Measurements from ENCODE around the gene SATB1. TPM values are rescaled to one million over a fixed set of nuclear protein-coding genes. Genes with fewer than 3 reads are reported as not detected.

SATB1 gene
- total RNA-seq, 1 experiment from 2014 or later: 2.7 TPM

DNA sequence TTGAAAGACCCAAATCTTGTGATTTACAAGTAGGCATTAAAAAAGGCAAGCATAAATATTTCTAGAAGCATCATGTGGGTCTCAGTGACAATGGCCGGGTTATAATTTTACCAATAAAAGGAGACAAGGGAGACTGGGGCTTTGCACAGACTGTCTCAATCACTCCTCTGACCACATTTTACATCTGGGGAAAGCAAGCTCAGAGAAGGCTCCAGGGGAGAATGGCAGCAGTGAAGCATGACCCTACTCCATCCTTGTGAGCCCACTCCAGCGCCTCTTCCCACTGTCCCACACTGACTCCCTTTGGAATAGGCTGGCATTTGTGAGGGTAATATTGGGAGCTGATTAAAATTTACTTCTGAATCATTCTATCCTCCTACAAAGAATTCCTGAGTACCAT, 61.8 kb downstream of the SATB1 start:
- H3K36me3 ChIP-seq (ENCODE audit: control insufficient read depth in 1 of 2, insufficient read depth in 2 of 2, low read length in 2 of 2): no peaks in the 10 kb centered on the region
- TF ChIP-seq MAX (IDR thresholded peaks at IDR 0.05) (no peak), ZNF274 (IDR thresholded peaks at IDR 0.05; ENCODE audit: low read depth, low read length) (no peak), JUND (IDR thresholded peaks at IDR 0.05) (no peak), TCF7L2 (IDR thresholded peaks at IDR 0.05; ENCODE audit: borderline replicate concordance, extremely low read depth, insufficient read depth, insufficient read length) (no peak), SIN3A (IDR thresholded peaks at IDR 0.05; ENCODE audit: low read depth) (no peak), FOSL1 (IDR thresholded peaks at IDR 0.05; ENCODE audit: low read depth) (no peak), SP1 (IDR thresholded peaks at IDR 0.05; ENCODE audit: low read depth) (no peak)
- TF ChIP-seq, protein P1, sequence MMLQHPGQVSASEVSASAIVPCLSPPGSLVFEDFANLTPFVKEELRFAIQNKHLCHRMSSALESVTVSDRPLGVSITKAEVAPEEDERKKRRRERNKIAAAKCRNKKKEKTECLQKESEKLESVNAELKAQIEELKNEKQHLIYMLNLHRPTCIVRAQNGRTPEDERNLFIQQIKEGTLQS (IDR thresholded peaks at IDR 0.05): no peak
- no peaks in the 10 kb centered on the region for H3K4me1 ChIP-seq (ENCODE audit: control insufficient read depth in 1 of 2, insufficient read depth in 2 of 2, low read length in 2 of 2)
- RAD21 ChIA-PET (ENCODE audit: low non-redundant PET in 1 of 2, low total read pairs in 2 of 2, uncharacterized antibody in 2 of 2, unreplicated experiment in 2 of 2): no interaction called here
- intact Hi-C loops (cut with micrococcal nuclease): no loop called here
- no peak overlapping the region for H2AFZ ChIP-seq (ENCODE audit: low read depth, low read length, poor library complexity, severe bottlenecking)
- H3K4me3 ChIP-seq (replicated peaks in 1 of 2; ENCODE audit: low read depth in 1 of 2, low read length in 2 of 2): no peak overlapping the region
- ATAC-seq: no peak
- H3K9me3 ChIP-seq (ENCODE audit: control insufficient read depth in 1 of 2, insufficient read depth in 1 of 2, low read depth in 1 of 2, low read length in 2 of 2): no peaks in the 10 kb centered on the region
- H3K4me2 ChIP-seq (ENCODE audit: low read length): no peak overlapping the region
- no peak for DNase-seq (ENCODE audit: low read depth, low spot score)
- BruUV-seq (replicated peaks): no TSS peak
- H3K9ac ChIP-seq (ENCODE audit: low read length): no peak overlapping the region
- H4K20me1 ChIP-seq (ENCODE audit: insufficient read depth): no peaks in the 10 kb centered on the region
- H3K27ac ChIP-seq (ENCODE audit: low read depth, low read length): no peak overlapping the region
- POLR2A ChIA-PET: no interaction called here
- no peaks in the 10 kb centered on the region for H3K9me2 ChIP-seq (ENCODE audit: insufficient read depth)
- CTCF ChIA-PET: interaction anchor here (0.9 kb wide), 1 partner anchor 469 kb away, joined by 3 read pairs; no protein-coding TSS in a partner anchor
- H3K27me3 ChIP-seq (ENCODE audit: insufficient read depth, low read length): peaks cover 10% of the 10 kb centered on the region; the same call in 1 of the 2 replicates
- no peaks in the 10 kb centered on the region for H3K79me2 ChIP-seq (ENCODE audit: insufficient read depth, low read length)

DNA sequence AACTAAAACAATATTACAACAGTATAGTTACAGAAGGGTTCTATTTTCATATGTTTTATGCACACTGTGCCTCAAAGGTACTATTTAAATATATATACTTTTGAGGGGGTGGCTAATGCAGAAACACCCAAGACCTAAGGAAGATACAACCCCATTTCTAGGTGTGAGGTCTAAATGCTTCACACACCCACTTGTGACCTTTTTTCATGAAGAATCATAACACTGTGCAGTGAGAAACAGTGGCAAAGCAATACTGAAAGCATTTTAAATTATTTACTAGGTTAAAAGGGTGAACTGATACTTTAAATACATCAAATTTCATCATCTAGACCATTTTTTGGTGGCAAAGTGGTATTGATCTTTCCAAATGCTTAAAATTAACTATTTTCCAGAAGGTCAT, 67.4 kb downstream of the SATB1 start:
- ChIA-PET CTCF (no interaction called here), RAD21 (ENCODE audit: low non-redundant PET in 1 of 2, low total read pairs in 2 of 2, uncharacterized antibody in 2 of 2, unreplicated experiment in 2 of 2) (no interaction called here), POLR2A (no interaction called here)
- Histone ChIP-seq H3K9me3 (ENCODE audit: control insufficient read depth in 1 of 2, insufficient read depth in 1 of 2, low read depth in 1 of 2, low read length in 2 of 2) (no peaks in the 10 kb centered on the region), H3K27ac (ENCODE audit: low read depth, low read length) (no peak overlapping the region), H3K9ac (ENCODE audit: low read length) (no peak overlapping the region), H3K36me3 (ENCODE audit: control insufficient read depth in 1 of 2, insufficient read depth in 2 of 2, low read length in 2 of 2) (no peaks in the 10 kb centered on the region), H2AFZ (ENCODE audit: low read depth, low read length, poor library complexity, severe bottlenecking) (no peak overlapping the region), H3K4me3 (replicated peaks in 1 of 2; ENCODE audit: low read depth in 1 of 2, low read length in 2 of 2) (no peak overlapping the region), H4K20me1 (ENCODE audit: insufficient read depth) (no peaks in the 10 kb centered on the region), H3K27me3 (ENCODE audit: insufficient read depth, low read length) (no peaks in the 10 kb centered on the region), H3K9me2 (ENCODE audit: insufficient read depth) (no peaks in the 10 kb centered on the region), H3K4me1 (ENCODE audit: control insufficient read depth in 1 of 2, insufficient read depth in 2 of 2, low read length in 2 of 2) (no peaks in the 10 kb centered on the region), H3K79me2 (ENCODE audit: insufficient read depth, low read length) (no peaks in the 10 kb centered on the region), H3K4me2 (ENCODE audit: low read length) (no peak overlapping the region)
- no TSS peak for BruUV-seq (replicated peaks)
- no peak for TF ChIP-seq JUND (IDR thresholded peaks at IDR 0.05)
- TF ChIP-seq YY1 (IDR thresholded peaks at IDR 0.05; ENCODE audit: extremely low read depth, insufficient replicate concordance, low read depth, low read length): no peak
- intact Hi-C loops (cut with micrococcal nuclease): no loop called here
- no peak for ATAC-seq
- no peak for DNase-seq (ENCODE audit: low read depth, low spot score)
